ENCODE measurements around the gene CENPV. TPM values are rescaled to one million over a fixed set of nuclear protein-coding genes. Genes with fewer than 3 reads are reported as not detected.

The CENPV gene
- total RNA-seq, 2 experiments from 2014 or later = 18.6 to 19.7 TPM

GRCh38 chr17:16379654-16380053 lies 26.4 kb upstream of the CENPV start:
- Mint-ChIP-seq H3K27ac (no peak overlapping the region), H3K27me3 (no peaks in the 10 kb centered on the region), H3K4me3 (no peak overlapping the region), H3K4me1 (peaks cover 24% of the 10 kb centered on the region), H3K9me3 (no peaks in the 10 kb centered on the region), H3K36me3 (peaks cover 22% of the 10 kb centered on the region)
- ATAC-seq (ENCODE audit: low read depth) = no peak
- DNase-seq = no peak
- POLR2A ChIA-PET = interaction anchor here (1.3 to 2.5 kb wide), 4 partner anchors 16 to 60 kb away, joined by 5 to 36 read pairs (median 8); no protein-coding TSS in a partner anchor

- no peak overlapping the region for H3K27ac Mint-ChIP-seq
- ATAC-seq (ENCODE audit: low read depth) = no peak
- no peak for DNase-seq
- peaks cover 18% of the 10 kb centered on the region for H3K4me1 Mint-ChIP-seq
- no peaks in the 10 kb centered on the region for H3K27me3 Mint-ChIP-seq
- POLR2A ChIA-PET = interaction anchor here (1.3 kb wide), 1 partner anchor 26 kb away, joined by 5 read pairs; no protein-coding TSS in a partner anchor
- no peak overlapping the region for H3K4me3 Mint-ChIP-seq
- peaks cover 22% of the 10 kb centered on the region for H3K36me3 Mint-ChIP-seq
- no peaks in the 10 kb centered on the region for H3K9me3 Mint-ChIP-seq
These were observed 25.5 kb upstream of the CENPV start for GRCh38 chr17:16378636-16379282.

GRCh38 chr17:16377941-16378341 lies 24.7 kb upstream of the CENPV start:
- no peak overlapping the region for H3K27ac Mint-ChIP-seq
- POLR2A ChIA-PET = no interaction called here
- H3K36me3 Mint-ChIP-seq = peaks cover 16% of the 10 kb centered on the region
- H3K4me3 Mint-ChIP-seq = no peak overlapping the region
- no peak for ATAC-seq (ENCODE audit: low read depth)
- DNase-seq = no peak
- H3K27me3 Mint-ChIP-seq = no peaks in the 10 kb centered on the region
- peaks cover 13% of the 10 kb centered on the region for H3K4me1 Mint-ChIP-seq
- H3K9me3 Mint-ChIP-seq = no peaks in the 10 kb centered on the region

GRCh38 chr17:16374146-16374938 lies 21.1 kb upstream of the CENPV start:
- H3K4me1 Mint-ChIP-seq = no peaks in the 10 kb centered on the region
- DNase-seq (no peak), ATAC-seq (ENCODE audit: low read depth) (no peak)
- H3K27ac Mint-ChIP-seq = no peak overlapping the region
- no peaks in the 10 kb centered on the region for H3K9me3 Mint-ChIP-seq
- H3K36me3 Mint-ChIP-seq = no peaks in the 10 kb centered on the region
- no peaks in the 10 kb centered on the region for H3K27me3 Mint-ChIP-seq
- POLR2A ChIA-PET = interaction anchor here (1.0 kb wide), 1 partner anchor 11 kb away, joined by 6 read pairs; no protein-coding TSS in a partner anchor
- H3K4me3 Mint-ChIP-seq = no peak overlapping the region

- Mint-ChIP-seq H3K9me3 (no peaks in the 10 kb centered on the region), H3K4me3 (no peak overlapping the region), H3K27me3 (no peaks in the 10 kb centered on the region), H3K4me1 (no peaks in the 10 kb centered on the region), H3K36me3 (no peaks in the 10 kb centered on the region), H3K27ac (no peak overlapping the region)
- no peak for ATAC-seq (ENCODE audit: low read depth)
- POLR2A ChIA-PET = no interaction called here
- DNase-seq = no peak
These were observed 18.5 kb upstream of the CENPV start for GRCh38 chr17:16371742-16372141.

- H3K4me3 Mint-ChIP-seq = no peak overlapping the region
- no peak for DNase-seq
These were observed 11.4 kb upstream of the CENPV start for GRCh38 chr17:16364625-16365024.

GRCh38 chr17:16363749-16364536 lies 10.7 kb upstream of the CENPV start:
- POLR2A ChIA-PET = interaction anchor here (1.0 to 1.9 kb wide), 5 partner anchors 17 to 157 kb away, joined by 3 to 14 read pairs (median 3); partner anchors contain the start of genes TRPV2 and UBB
- no peak overlapping the region for H3K27ac Mint-ChIP-seq
- H3K9me3 Mint-ChIP-seq = no peaks in the 10 kb centered on the region
- H3K4me1 Mint-ChIP-seq = no peaks in the 10 kb centered on the region
- no peaks in the 10 kb centered on the region for H3K27me3 Mint-ChIP-seq
- no peak overlapping the region for H3K4me3 Mint-ChIP-seq
- ATAC-seq (ENCODE audit: low read depth) = peak; percentile 94
- peak; percentile 71 for DNase-seq
- H3K36me3 Mint-ChIP-seq = no peaks in the 10 kb centered on the region

More at GRCh38 chr17:16364625-16365024, 11.4 kb upstream of the CENPV start:
- no peak for ATAC-seq (ENCODE audit: low read depth)
- Mint-ChIP-seq H3K27ac (no peak overlapping the region), H3K36me3 (no peaks in the 10 kb centered on the region), H3K27me3 (no peaks in the 10 kb centered on the region), H3K9me3 (no peaks in the 10 kb centered on the region), H3K4me1 (no peaks in the 10 kb centered on the region)
- POLR2A ChIA-PET = interaction anchor here (1.0 to 1.9 kb wide), 4 partner anchors 16 to 68 kb away, joined by 3 to 14 read pairs (median 3); partner anchors contain the start of genes TRPV2 and UBB

- H3K27me3 Mint-ChIP-seq = peaks cover 3% of the 10 kb centered on the region
- DNase-seq (no peak), ATAC-seq (ENCODE audit: low read depth) (no peak)
- H3K4me1 Mint-ChIP-seq = peaks cover 2% of the 10 kb centered on the region
- POLR2A ChIA-PET = no interaction called here
- no peaks in the 10 kb centered on the region for H3K36me3 Mint-ChIP-seq
- no peak overlapping the region for H3K4me3 Mint-ChIP-seq
- no peaks in the 10 kb centered on the region for H3K9me3 Mint-ChIP-seq
- no peak overlapping the region for H3K27ac Mint-ChIP-seq
These were observed 8.6 kb upstream of the CENPV start for GRCh38 chr17:16361874-16362273.

- Mint-ChIP-seq H3K36me3 (no peaks in the 10 kb centered on the region), H3K9me3 (no peaks in the 10 kb centered on the region), H3K4me3 (no peak overlapping the region), H3K4me1 (peaks cover 8% of the 10 kb centered on the region), H3K27me3 (peaks cover 6% of the 10 kb centered on the region), H3K27ac (no peak overlapping the region)
- no peak for ATAC-seq (ENCODE audit: low read depth)
- POLR2A ChIA-PET = interaction anchor here (0.7 to 1.2 kb wide), 2 partner anchors 25 to 82 kb away, joined by 3 to 5 read pairs; no protein-coding TSS in a partner anchor
- DNase-seq = no peak
These were observed 5.1 kb upstream of the CENPV start for GRCh38 chr17:16358394-16358793.

GRCh38 chr17:16354585-16354984 lies 1.3 kb upstream of the CENPV start:
- no peaks in the 10 kb centered on the region for H3K9me3 Mint-ChIP-seq
- no peak overlapping the region for H3K27ac Mint-ChIP-seq
- DNase-seq (no peak), ATAC-seq (ENCODE audit: low read depth) (no peak)
- H3K36me3 Mint-ChIP-seq = no peaks in the 10 kb centered on the region
- peaks cover 21% of the 10 kb centered on the region for H3K4me1 Mint-ChIP-seq
- POLR2A ChIA-PET = interaction anchor here (1.2 kb wide), 1 partner anchor 26 kb away, joined by 4 read pairs; the partner anchor contains the start of gene UBB
- H3K27me3 Mint-ChIP-seq = peaks cover 6% of the 10 kb centered on the region
- no peak overlapping the region for H3K4me3 Mint-ChIP-seq

GRCh38 chr17:16352667-16353316 lies 477 bp downstream of the CENPV start:
- ATAC-seq (ENCODE audit: low read depth) = peak; percentile 69
- Mint-ChIP-seq H3K27ac (peak overlapping the region; percentile 75), H3K27me3 (peaks cover 3% of the 10 kb centered on the region), H3K36me3 (no peaks in the 10 kb centered on the region), H3K4me1 (peaks cover 23% of the 10 kb centered on the region), H3K9me3 (no peaks in the 10 kb centered on the region), H3K4me3 (peak overlapping the region; percentile 94)
- POLR2A ChIA-PET = interaction anchor here (1.0 to 2.8 kb wide), 12 partner anchors 16 to 138 kb away, joined by 3 to 14 read pairs (median 4); partner anchors contain the start of genes NCOR1, PIGL, TRPV2 and UBB
- DNase-seq = no peak

GRCh38 chr17:16352303-16352666 lies 984 bp downstream of the CENPV start:
- Mint-ChIP-seq H3K4me1 (peaks cover 23% of the 10 kb centered on the region), H3K4me3 (peak overlapping the region; percentile 94), H3K9me3 (no peaks in the 10 kb centered on the region), H3K27me3 (peaks cover 3% of the 10 kb centered on the region), H3K36me3 (peaks cover 2% of the 10 kb centered on the region), H3K27ac (peak overlapping the region; percentile 75)
- POLR2A ChIA-PET = interaction anchor here (1.0 to 2.8 kb wide), 10 partner anchors 16 to 136 kb away, joined by 3 to 14 read pairs (median 5); partner anchors contain the start of genes PIGL, TRPV2 and UBB
- peak; percentile 20 for ATAC-seq (ENCODE audit: low read depth)
- DNase-seq = peak; percentile 57

Data from activated naive CD8-positive, alpha-beta T cell treated with anti-CD3 and anti-CD28 coated beads, Interleukin-2, amount 10 ng/mL, durations not matched to agents 7 days and 5 days (primary cell).